Mucosa of gallbladder (tissue), 1 donor: ENCODE data around the gene MINDY3. TPM values are rescaled to one million over a fixed set of nuclear protein-coding genes. Genes with fewer than 3 reads are reported as not detected.

Experiments used
- DNase-seq: peaks from one replicate; pipeline ENCODE4 v3.0.0-alpha.2; 2020; ENCODE audit warnings: low spot score
- total RNA-seq: library from RNA; stranded (reverse); gene quantifications from one replicate; pipeline ENCODE4 v1.2.1, GENCODE V29; 2021
- donor health status: DM: no; HTN: no; CAD: no.

MINDY3 gene
- total RNA-seq, 1 donor from 2014 or later, result 20.4 TPM

DNA sequence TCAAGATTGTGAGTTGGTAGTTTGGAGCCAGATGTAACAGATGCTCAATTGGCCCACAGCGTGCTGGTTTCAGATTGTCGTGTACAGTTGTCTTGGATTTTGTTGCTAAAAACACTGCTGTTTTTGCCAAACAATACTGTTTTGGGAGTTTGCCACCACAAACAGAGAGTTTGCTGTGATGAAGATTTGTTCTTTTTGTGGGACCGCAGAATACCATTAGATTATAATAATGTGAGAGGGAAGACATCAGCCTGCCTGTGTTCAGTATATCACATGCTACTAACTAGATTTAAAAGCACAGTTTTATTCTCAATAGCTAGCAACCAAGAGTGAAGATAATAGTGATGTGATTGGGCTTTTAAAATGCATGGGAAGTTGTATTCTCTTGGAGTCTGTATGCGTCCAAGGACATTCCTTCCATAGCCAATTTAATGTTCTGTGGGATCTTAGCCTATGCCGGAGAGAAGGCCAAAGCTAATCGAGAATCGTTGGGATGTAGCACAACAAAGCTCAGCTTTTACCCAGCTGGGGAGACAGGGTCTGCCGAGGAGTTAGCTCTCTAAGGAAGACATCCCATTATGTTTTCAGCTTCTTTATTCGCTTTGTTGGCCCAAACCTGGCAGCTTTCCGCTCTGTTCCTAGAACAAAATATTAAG is 121.9 kb downstream of the MINDY3 start:
- DNase-seq, result no peak

DNA sequence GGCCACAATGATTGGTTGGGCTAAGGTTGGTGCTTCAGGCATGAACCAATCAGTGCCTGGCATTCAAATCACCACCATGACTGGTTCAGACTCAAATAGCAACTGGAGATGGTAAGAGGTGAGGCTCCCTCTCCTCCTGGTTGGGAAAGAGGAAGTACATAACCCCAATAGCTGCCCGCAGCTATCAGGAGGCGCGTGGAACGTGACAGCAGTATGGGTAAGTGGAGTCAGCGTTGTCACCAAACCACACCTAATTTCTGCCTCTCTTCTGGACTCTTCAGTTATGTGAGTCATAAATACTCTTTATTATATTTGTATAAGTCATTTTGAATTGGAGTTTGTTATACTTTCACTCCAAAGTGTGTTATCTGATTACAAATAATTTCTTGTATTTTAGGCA is 122.7 kb downstream of the MINDY3 start:
- no peak for DNase-seq

DNA sequence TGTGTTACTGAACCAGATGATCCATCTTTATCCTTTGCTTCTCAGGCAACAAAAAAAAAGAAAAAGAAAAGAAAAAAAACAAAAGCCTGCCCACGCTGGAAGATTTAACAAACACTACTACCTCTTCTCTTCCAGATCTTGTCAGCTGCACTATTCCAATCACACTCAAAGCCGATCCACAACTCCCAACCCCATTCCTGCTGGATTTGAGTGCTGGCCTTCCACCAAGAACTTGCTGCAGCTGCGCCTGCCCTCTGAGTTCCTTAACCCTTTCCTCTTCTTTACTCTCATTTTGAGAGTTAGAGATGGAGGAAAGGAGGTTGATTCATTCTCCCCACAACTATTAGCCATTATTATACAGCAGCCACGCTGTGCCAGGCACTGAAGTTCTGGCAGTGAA is 124.5 kb downstream of the MINDY3 start:
- no peak for DNase-seq

DNA sequence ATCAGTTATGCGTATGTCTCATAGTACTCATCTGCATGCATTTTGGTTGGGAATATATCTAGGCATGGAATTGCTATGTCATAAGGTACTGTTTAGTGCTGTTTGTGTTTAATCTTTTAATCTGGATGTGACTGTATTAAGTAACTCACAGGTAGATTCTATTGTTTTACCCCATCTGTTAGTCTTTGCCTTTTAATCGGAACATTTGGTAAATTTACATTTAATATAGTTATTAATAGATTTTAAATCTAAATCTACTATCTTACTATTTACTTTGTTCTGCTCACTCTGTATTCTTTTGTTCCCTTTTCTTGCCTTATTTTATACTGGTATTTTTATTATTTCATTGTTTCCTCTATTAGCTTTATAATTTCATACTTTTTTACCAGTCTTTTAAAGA is 130.0 kb downstream of the MINDY3 start:
- no peak for DNase-seq

DNA sequence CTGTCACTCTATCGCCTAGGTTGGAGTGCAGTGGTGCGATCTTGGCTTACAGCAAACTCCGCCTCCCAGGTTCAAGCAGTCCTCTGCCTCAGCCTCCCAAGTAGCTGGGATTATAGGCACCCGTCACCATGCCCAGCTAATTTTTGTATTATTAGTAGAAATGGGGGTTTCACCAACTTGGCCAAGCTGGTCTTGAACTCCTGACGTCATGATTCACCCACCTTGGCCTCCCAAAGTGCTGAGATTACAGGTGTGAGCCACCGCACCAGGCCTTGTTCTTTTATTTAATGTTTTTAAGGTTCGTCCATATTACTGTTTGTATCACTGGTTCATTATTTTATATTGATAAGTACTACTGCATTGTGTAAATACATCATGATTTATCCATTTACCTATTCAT is 130.4 kb downstream of the MINDY3 start:
- no peak for DNase-seq

Other genes with a start within 250 kb of the MINDY3 start
- gene ITGA8, start 140.6 kb downstream of the MINDY3 start, total RNA-seq, result 2.4 TPM